DMS153 treated with DMSO at 0.1 percent for 48 hours (cell line): Measurements from ENCODE around the gene UPK2.

ENCODE experiments used
- DNase-seq: peaks from one replicate; lab custom pipeline; 2025; ENCODE audit not compliant: unreplicated experiment; lab: John Stamatoyannopoulos, UW

UPK2 gene

DNA sequence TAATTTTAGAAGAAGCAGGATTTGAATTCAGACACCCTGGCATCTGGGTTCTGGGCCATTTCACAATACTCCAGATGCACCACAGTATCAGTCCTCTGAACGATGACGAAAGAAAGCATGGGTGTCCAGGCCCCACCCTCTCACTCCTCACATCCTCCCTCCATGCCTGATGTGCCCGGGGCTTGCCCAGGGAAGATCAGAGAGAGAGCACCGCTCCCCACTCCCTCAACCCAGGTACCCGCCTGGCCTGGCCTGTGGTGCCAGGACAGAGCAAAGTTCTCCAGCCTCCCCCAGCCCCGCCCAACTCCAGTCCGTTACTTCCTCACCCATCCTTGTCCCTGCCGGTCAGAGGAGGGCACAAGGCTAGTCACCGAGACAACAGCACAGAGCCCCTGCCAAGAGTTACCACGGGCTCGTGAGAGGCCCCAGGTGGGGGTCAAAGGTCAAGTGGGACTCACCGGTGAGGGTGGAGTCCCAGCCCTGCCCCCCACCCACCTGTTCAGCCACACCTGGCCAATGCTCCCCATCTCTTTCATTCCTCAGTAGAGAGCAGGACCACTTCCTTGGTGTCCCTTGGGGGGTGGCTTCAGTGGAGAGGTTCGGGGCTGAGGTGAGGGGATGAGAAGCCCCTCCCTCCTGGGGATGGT, 38.5 kb upstream of the UPK2 start:
- DNase-seq = no peak

DNA sequence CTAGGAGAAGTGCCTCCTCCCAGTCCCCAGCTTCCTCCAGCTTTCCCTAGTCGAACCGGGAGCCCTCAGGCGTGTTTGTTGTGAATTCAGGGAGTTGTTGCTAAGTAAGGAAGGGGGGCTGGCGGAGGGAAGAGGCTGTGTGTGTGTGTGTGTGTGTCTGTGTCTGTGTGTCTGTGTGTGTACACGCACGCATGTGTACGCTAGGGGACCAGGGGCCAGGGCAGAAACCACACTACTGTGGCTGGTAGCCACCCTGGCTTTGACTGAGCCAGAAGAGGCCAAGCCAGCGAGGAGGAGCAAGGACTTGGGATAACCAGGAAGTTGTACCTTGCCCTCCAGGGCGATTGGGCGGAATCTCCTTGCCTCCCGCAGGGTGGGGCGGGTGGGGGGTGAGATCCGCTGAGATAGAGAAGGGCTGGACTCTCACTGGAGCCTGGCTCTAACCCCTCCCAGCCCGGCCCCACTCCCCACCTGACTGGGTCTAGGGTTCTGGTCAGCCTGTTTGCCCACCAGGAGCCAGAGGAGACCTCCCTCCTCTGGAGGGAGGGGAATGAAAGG, 37.9 kb upstream of the UPK2 start:
- peak; percentile 83 for DNase-seq

DNA sequence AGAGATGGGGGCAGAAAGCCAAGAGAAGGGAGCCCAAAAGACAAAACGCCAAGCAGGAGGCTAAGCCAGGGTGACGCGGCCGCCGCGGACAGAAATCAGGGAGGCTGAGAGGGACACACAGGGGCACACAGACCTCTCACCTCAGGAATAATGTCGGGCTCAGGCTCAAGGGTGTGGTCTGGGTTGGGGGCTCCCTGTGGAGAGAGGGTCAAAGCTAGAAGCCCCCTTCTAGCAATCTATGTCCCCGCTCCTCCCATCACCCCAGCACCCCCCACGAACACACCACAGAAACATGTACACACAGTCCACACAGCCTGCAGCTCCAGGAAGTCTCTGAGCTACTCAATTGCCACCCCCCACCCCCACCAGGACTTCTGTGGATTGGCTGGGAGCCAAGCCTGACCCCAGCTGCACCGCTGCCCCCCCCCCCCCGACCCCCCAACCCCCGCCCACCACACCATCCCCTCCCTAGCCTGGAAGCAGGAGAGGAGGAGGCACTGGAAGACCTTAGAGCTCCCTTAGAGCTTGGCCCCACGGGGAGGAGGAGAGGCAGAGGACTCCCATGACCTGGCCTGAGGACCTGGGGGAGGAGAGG, 37.3 kb upstream of the UPK2 start:
- DNase-seq = no peak

DNA sequence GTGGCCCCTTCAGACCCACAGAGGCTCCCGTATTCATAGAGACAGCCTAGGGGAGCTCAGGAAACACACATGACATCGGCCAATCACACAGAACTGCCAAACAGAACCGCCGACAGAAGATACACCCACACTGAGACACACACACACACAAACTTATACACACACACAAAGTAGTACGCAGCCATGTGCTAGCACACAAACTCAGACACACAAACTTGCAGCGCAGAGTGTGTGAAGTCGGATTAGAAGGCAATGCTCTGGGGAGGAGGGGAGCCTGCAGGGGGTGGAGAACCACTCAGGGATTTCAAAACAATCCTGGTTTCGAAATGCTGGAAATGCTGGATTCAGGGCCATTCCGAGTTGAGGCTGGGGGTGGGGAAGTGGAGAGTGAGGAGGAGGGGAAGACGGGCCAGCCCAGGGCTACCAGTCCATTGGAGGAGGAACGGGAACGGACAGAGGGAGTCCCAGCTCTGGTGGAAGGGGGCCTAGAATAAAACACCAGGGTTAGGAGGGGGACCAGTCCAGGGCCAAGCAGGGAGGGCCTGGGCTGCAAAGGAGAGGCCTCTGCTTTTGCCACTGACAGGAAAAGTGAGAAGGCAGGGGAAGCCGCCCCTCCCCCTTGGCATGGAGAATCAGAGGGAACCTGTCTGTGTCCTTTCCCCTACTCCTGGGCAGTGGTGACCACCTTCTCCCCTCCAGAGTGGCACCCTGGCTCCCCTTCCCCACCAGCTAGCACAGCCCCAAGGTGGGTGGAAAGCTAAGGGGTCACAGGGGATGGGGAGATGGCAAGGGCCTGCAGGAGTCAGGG, 34.8 kb upstream of the UPK2 start:
- DNase-seq = no peak

DNA sequence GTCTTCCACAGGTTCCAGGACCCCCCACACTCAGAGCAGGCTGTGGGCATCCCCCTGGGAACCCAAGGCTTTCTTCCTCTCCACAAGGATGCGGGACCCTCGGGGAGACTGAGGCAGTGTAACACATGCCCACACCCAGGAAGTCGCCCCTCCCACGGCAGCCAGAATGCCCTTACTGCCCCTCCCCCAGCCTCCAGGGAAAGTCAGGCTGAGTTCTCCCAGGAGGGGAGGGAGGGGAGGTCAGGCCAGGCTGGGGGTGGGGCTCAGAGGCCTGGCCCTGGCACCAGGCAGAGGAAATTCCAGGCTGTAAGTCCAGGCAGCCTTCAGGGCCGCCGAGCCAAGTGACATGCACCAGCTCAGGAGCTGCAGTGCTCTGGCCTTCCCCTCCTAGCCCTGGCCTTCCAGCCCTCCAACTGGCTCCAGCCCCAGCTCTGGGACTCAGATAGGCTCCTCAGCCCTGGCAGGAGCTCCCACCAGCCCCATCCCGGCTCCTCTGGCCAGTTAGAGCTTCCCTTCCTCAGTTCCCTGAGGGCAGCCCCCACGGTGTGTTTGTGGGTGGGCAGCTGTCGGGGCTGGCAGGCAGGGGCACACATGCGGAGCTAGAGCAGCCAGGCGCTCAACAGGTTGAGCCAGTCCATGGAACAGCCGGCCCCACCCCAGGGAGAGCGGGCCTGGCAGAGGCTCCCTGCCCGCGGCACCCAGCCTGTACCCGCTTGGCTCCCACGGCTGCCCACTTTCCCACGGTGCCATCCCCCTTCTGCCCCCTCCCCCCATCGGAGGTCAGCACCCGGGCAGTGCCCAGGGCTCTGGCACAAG, 34.0 kb upstream of the UPK2 start:
- no peak for DNase-seq

DNA sequence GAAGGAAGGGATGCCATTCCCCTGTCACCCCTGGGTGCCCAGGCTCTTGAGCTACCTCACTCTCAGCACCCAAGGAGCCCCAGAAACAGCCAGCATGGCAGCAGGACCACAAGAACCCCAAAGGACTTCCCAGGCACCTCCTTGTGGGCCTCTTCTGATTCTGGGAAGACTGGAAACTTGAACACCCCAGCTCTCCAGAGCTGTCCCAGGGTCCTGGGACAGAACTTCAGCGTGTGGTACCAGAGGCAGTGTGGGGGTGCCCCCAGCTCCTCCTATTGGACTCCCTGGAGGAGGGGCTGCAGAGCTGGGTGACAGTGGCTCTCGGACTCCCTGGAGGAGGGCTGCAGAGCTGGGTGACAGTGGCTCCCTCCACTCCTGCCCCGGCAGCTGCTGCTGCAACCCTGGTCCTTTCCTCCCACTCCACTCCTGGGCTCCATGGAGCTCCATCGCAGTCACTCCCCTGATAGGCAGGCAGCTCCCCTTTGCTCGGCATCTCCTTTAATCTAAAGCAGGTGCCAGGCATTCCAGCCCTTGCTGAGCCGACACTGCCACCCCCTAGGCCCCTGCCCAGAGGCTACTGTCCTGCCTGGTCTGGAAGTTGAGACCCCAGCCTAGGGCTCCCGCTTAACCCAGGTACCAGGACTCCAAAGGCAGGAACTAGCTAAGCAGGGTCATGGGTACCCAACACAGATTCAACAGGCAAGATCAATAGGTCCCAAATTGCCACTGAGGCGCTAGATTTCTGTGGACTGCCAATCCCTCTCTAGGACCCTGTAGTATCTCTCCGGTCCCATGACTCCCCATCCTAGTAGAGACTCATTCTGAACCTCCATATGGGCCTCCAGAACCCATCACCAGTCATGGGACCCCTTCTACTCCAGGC, 33.1 kb upstream of the UPK2 start:
- no peak for DNase-seq

DNA sequence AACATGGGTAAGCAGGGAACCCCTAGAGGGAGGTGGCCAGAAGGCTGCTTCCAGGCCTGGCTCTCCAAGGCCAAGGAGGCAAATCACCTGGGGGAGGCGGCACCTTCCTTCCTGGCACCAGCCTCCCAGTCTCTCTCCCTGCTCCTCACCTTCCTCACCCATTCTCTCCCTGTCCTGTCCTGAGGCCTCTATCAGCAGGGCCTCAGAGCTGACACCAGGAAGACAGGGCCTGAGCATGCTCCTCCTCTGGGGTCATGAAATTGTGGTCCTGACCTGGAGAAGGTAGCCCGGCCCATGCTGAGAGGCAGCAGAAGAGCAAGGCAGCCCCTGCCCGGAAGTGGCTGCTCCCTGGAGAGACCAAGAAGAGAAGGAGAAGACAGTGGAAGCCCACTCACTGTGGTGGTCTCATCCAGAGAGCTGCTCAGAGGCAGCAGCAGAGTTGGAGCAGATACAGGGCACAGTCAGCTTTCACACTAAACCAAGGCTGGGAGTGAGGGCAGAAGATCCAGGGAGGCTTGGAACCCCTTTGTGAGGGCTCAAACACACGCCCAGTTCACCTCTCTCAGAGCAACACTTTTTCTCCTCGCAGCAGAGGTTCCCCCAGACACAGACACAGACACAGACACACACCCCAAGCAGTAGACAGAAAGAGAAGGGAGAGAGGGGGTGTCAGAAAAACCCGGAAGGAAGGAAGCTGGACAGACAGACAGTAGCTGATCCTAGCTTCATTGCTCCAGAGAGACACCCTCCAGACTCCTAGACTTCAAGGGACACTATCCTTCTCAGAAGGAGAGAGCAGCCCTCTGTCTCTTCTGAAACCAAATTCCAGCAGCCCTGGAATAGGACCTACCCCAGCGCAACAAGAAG, 32.1 kb upstream of the UPK2 start:
- no peak for DNase-seq

DNA sequence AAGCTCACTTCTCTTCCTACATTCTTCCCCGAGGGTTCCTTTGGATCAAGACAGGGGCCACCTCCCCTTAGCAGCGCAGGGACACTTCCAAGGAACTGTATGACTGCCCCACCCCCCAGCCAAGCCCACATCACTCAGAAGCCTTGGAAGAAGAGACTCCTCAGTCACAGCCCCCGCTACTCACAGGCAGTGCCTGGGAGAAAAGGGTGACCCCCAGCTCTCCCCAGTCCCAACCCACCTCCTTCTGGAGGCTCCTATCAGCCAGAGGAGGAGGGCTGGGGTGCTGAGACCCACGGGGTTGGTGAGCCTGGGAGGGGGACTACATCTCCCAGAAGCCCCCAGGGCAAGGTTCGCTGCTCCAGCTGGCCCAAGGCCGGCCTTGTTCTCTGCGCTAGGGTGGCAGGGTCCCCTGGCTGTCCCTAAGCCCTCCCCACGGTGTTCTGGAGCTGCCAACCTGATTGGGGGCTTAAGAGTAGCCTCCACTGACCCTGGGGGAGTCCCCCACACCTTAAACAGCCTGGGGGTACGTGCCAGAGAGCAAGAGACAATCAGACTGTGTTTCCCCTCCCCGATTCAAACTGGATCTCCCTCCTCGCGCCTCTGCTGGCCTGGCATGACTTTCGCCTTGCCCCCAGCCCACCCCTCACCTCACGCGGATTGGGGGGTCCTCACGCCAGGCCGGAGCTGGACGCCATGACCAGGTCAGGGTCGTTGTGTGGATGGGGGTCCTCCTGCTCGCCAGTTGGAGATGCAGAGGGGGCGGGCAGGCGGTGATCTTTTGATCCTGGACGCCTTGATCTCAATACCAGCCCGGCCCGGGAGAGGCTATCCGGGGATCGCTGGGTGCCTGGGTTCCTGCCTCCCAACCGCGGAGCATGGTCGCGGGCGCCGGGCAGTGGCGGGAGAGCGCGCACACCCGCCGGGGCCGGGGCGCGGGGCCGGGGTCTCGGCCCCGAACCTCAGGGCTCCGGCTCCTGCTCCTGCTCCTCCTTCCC, 31.2 kb upstream of the UPK2 start:
- no peak for DNase-seq

DNA sequence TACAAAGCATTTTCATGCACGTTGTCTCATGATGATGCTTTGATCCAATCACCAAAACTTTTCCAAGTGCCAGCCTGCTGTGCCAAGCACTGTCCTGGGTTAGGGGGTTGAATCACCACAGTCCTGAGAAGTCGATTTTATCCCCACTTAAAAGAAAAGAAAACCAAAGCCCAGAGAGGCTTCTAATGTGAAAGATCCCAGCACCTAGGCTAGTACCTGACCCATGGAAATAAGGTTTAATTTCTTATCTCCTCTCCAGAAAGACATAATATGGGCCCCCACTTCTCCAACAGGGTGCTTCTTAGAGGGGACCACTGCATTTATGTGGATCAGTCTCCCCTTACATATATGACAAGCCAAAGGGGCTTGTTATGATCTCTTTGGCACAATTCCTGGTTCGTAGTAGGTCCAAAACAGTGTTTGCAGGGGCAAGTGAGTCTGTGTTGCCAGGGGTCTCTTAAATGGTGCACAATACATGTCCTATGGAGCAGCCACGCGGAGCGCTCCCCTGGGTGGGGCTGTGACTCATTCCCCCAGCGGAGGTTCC, 28.5 kb upstream of the UPK2 start:
- DNase-seq = no peak

DNA sequence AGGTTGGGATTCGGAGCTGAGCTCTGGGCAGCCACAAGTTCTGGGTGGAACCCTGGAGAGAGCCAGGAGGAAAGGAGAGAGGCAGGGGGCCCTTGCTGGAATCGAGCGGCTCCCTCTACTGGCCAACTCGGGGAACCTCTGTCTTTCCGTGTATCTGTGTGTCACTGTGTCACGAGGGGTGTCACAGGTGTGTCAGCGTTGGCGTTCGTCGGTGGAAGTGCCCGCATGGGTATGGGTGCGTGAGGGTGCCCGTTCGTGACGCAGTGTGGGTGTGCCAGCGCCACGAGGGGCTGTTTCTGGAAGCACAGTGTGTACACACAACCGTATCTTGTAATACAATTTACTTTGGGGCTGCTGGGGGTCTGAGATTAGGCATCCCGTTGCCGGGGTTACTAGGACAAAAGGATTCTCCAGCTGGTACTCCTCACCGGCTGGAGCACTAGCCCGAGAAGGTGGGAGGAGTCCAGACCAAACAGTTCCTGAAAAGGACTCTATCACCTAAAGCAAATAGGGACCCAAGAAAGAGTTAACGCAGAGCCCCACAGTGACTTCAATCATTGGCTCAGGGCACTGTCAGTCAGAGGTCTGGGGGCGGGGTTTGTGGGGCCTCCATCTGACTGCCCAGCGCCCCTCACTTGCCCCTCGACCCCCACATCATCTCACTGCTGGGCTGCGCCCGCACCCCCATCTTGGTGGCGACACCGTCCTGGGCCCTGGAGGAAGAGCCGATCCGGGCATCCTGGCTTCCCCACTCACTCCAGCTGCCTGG, 27.8 kb upstream of the UPK2 start:
- peak; percentile 91 for DNase-seq

DNA sequence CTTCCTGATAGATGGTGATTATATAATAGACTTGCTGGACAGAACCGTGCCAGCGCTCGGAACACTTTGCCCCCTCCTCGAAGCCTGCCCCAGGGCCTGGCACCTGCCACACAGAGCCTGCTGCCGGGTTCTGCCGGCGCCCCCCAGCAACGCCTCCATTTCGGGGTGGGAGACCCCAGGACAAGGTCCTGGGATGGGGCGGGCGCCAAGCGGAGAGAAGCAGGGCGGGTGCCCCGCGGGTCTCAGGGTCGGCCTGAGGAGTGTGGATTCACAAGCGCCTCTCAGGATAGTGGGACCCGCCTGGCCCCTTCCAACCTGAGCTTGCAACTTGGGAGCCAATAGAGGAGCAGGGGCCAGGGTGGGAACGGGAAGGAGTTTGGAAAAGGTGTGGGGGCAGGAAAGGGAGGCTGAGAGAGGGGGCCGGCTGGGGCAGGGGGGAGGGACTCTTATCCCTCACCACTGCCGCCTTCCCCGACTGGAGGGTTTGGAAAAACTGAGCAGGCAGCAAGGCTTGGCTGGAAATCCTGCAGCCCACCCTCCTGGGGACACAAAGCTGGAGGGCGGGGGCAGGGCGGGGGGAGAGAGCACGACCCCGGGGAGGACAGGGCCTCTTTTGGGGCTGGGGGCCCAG, 27.1 kb upstream of the UPK2 start:
- DNase-seq = no peak

DNA sequence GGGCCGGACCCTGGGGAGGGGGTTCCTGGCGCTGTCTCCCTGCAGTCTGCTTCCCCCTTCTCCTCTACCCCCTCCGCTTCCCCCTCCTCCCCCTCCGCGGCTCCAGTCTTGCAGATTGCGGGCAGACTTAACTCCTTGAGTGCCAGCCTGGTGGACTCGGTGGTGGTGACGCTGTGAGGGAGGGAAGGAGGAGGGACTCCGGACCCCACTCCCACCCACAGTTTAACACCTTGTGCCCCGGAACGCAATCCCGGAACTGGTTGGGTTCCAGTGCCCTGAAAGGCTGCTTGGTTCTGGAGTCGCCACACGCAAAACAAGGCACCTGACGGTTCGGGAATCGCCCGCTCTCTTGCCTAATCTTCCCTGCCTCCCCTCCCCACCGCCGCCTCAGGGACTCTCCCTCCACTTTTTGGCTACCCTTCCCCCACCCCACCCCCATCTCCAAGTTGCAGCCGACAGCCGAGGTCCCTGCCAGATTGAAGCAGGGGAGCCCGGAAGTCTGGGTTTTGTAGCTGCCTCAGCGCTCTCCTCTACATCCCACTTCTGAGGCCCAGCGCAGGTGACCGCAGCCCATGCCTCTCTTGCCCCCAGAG, 26.5 kb upstream of the UPK2 start:
- peak; percentile 46 for DNase-seq

DNA sequence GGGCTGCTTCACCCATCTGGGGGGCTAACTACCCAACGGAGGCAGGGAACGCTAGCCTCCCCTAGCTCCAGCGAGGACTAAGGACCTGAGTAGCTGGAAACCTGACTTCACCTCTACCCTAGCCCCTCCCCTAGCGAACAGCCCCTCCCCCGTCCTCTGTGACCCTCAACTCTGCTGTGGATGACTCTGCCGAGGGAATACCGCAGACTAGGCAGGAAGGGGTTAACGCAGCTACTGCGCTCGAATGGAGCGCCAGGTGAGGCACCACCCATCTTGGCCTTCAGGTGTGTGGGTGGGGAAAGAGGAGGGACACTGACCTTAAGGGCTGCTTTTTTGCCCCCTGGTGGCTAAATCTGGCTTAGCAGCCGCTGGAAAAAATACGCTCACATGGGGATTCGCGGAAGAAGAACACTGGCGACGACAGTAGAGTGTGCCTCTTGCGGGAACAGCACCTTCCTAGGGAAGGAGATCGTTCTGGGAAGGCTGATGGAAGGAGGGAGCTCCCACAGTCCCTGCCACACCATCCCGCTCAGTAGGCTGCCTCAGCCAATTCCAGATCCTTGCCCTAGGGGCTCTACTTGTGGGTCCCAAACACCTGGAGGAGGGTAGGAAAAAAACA, 25.9 kb upstream of the UPK2 start:
- DNase-seq = peak; percentile 88

DNA sequence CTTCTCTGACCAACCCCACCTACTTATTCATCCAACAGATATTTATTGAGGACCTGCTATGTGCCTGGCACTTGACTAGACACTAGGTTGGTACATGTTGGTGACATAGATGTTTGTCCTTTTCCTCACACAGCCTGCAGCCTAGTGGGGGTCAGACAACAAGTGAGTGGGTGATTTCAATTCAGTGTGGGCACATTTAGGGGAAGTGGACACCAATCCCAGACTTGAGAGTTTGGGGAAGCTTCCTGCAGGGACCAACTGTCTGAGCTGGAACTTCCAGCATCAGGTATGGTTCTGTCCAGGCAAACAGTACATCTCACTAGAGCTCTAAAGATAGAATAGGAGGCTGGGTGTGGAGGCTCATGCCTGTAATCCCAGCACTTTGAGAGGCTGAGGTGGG, 24.5 kb upstream of the UPK2 start:
- DNase-seq = no peak

DNA sequence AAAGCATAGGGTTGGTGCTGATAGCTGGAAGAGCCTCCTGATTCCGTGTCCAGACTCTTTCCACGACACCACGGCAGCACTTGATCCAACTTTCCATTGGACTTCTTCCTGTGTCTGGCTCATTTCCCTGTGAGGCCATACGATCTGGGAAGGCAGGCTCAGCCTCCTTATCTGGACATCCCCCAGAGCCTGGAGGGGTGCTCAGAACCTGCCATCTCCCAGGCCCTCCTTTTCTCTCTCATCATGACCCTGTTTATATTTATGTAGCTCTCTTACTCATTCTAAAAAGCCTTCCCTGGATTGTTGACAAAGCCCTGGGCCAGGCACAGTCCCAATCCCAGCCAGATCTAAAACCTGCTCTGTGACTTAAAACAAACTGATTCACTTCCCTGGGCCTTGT, 22.6 kb upstream of the UPK2 start:
- no peak for DNase-seq

DNA sequence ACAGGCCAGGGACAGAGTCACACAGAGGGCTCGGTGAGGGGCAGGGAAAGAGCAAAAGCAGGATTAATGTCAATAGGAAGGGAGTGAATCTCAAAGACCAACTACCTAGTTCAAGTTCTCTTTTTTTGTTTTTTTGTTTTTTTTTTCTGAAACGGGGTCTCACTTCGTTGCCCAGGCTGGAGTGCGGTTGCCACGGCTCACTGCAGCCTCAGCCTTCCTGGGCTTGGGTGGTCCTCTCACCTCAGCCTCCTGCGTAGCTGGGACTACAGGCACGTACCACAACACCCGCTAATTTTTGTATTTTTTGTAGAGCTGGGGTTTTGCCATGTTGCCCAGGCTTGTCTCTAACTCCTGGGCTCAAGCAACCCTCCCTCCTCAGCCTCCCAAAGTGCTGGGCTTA, 20.7 kb upstream of the UPK2 start:
- no peak for DNase-seq
